BLaER1 (cell line): ENCODE measurements around the gene RASGEF1B.
A peak's percentile ranks its signal among the peaks of the same experiment; 100 is the strongest.

Experiments
- H3K27ac ChIP-seq: shearing (Covaris generic); formaldehyde crosslinking; 2 replicates; pipeline ENCODE4 v1.8.1; 2022
- H3K27me3 ChIP-seq: shearing (Covaris generic); formaldehyde crosslinking; 2 replicates; pipeline ENCODE4 v1.8.1; 2022
- H3K36me3 ChIP-seq: shearing (Covaris generic); formaldehyde crosslinking; 2 replicates; pipeline ENCODE4 v1.8.1; 2022
- H3K4me1 ChIP-seq: shearing (Covaris generic); formaldehyde crosslinking; 2 replicates; pipeline ENCODE4 v1.8.1; 2022
- H3K4me2 ChIP-seq: shearing (Covaris generic); formaldehyde crosslinking; 2 replicates; pipeline ENCODE4 v1.8.1; 2022
- H3K4me3 ChIP-seq: shearing (Covaris generic); formaldehyde crosslinking; 2 replicates; pipeline ENCODE4 v1.8.1; 2022
- H3K9ac ChIP-seq: shearing (Covaris generic); formaldehyde crosslinking; 2 replicates; pipeline ENCODE4 v1.8.1; 2022
- H3K9me3 ChIP-seq: shearing (Covaris generic); formaldehyde crosslinking; 2 replicates; pipeline ENCODE4 v1.8.1; 2022
- H4K20me1 ChIP-seq: shearing (Covaris generic); formaldehyde crosslinking; 2 replicates; pipeline ENCODE4 v1.8.1; 2022
- Cebpa-rat ChIP-seq: shearing (Covaris generic); IDR thresholded peaks from 2 replicates; pipeline ENCODE4 v1.8.1; 2022

The RASGEF1B gene

DNA sequence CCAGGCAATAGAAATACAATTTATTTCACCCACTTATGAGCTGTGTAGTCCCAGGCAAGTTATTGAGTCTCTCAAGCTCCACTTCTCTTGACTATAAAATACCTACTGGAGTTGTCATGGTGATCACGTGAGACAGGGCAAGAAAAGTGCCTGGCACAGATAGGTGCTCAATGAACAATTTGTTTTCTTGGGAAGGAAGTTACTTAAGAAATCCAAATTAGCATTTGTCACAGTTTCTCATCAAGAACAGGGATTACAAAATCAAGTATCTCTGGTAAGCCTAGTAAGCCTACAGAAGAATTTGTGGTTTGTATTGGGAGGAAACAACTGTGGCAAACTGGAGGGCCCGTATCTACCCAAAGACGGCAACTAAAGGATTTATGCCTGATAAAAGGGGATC lies 37.5 kb upstream of the RASGEF1B start:
- H3K4me1 ChIP-seq = peaks cover 77% of the 10 kb centered on the region
- H3K36me3 ChIP-seq = no peaks in the 10 kb centered on the region
- no peak overlapping the region for H3K27ac ChIP-seq
- TF ChIP-seq Cebpa-rat = no peak
- H3K27me3 ChIP-seq = no peaks in the 10 kb centered on the region
- H3K9me3 ChIP-seq = no peaks in the 10 kb centered on the region
- no peak overlapping the region for H3K9ac ChIP-seq
- H3K4me3 ChIP-seq = no peak overlapping the region
- H3K4me2 ChIP-seq = peak overlapping the region; percentile 52
- H4K20me1 ChIP-seq = no peaks in the 10 kb centered on the region

GRCh38 chr4:81508411-81509185 lies 36.9 kb upstream of the RASGEF1B start:
- no peak overlapping the region for H3K27ac ChIP-seq
- H3K9ac ChIP-seq = no peak overlapping the region
- no peaks in the 10 kb centered on the region for H4K20me1 ChIP-seq
- no peaks in the 10 kb centered on the region for H3K27me3 ChIP-seq
- H3K4me3 ChIP-seq = no peak overlapping the region
- peak overlapping the region; percentile 52 for H3K4me2 ChIP-seq
- peaks cover 73% of the 10 kb centered on the region for H3K4me1 ChIP-seq
- H3K36me3 ChIP-seq = no peaks in the 10 kb centered on the region
- H3K9me3 ChIP-seq = no peaks in the 10 kb centered on the region
- TF ChIP-seq Cebpa-rat = no peak

DNA sequence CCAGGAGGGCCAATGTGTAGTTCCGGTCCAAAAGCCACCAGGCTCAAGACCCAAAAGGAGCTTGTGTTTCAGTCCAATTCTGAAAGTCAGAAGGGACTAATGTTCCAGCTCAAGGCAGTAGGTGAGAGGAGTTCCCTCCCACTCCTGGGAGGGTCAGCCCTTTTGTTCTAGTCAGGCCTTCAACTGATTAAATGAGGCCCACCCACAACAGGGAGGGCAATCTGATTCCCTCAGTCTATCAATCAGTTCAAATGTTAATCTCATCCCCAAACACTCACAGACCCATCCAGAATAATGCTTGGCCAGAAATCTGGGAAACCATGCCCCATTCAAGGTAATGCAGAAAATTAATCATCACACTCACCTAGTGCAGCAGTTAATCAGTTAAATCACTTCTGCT lies 35.8 kb upstream of the RASGEF1B start:
- H3K9me3 ChIP-seq = no peaks in the 10 kb centered on the region
- H3K4me3 ChIP-seq = no peak overlapping the region
- peaks cover 63% of the 10 kb centered on the region for H3K4me1 ChIP-seq
- H3K4me2 ChIP-seq = no peak overlapping the region
- TF ChIP-seq Cebpa-rat = no peak
- H4K20me1 ChIP-seq = no peaks in the 10 kb centered on the region
- H3K27me3 ChIP-seq = no peaks in the 10 kb centered on the region
- no peak overlapping the region for H3K27ac ChIP-seq
- H3K36me3 ChIP-seq = no peaks in the 10 kb centered on the region
- no peak overlapping the region for H3K9ac ChIP-seq

DNA sequence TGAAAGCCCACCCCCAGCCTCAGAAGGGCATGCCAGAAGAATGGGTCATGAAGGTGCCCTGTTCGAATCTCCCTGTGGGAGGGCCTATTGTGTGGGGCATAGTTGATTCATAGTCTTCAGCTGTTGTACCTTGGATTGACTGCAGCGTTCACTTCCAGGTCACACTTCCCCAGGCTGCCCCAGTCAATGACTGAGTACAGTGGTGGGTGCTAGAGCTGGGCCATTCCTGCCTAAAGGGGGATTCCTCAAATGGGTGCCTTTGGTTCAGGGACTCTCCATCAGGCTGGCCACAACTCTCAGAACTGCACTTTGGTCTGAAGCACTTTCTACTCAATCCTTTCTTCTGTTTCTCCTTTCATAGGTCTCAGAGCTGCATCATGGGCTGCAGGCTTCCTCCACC lies 35.0 kb upstream of the RASGEF1B start:
- H3K9ac ChIP-seq = no peak overlapping the region
- TF ChIP-seq Cebpa-rat = no peak
- no peaks in the 10 kb centered on the region for H3K27me3 ChIP-seq
- no peaks in the 10 kb centered on the region for H3K9me3 ChIP-seq
- H3K4me1 ChIP-seq = peaks cover 55% of the 10 kb centered on the region
- no peak overlapping the region for H3K27ac ChIP-seq
- H3K4me2 ChIP-seq = no peak overlapping the region
- no peaks in the 10 kb centered on the region for H3K36me3 ChIP-seq
- no peaks in the 10 kb centered on the region for H4K20me1 ChIP-seq
- H3K4me3 ChIP-seq = no peak overlapping the region

DNA sequence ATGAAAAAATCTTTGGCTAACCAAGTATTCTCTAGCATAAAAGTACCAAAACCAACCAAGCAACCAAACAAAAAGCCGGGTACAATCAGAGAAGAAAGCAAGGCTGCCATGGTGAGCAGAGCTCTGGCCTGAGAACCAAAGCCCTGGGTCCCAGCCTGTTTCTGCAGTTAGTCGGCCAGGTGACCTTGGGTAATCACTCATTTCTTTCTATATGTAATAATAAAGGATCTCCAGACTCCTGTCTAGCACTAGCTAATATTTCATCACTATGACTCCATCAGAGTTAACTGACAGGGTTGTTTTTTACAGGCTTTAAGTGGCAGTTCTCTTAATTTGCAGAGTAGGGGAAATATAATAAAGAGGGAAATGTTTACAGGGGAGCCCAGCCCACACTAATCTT lies 34.0 kb upstream of the RASGEF1B start:
- no peak overlapping the region for H3K4me3 ChIP-seq
- H3K4me2 ChIP-seq = peak overlapping the region; percentile 72
- H3K9me3 ChIP-seq = no peaks in the 10 kb centered on the region
- H3K36me3 ChIP-seq = no peaks in the 10 kb centered on the region
- TF ChIP-seq Cebpa-rat = no peak
- peaks cover 48% of the 10 kb centered on the region for H3K4me1 ChIP-seq
- no peaks in the 10 kb centered on the region for H4K20me1 ChIP-seq
- no peak overlapping the region for H3K9ac ChIP-seq
- peak overlapping the region; percentile 57 for H3K27ac ChIP-seq
- no peaks in the 10 kb centered on the region for H3K27me3 ChIP-seq

- H3K27me3 ChIP-seq = no peaks in the 10 kb centered on the region
- TF ChIP-seq Cebpa-rat = no peak
- H3K4me1 ChIP-seq = peaks cover 48% of the 10 kb centered on the region
- no peaks in the 10 kb centered on the region for H3K36me3 ChIP-seq
- peak overlapping the region; percentile 57 for H3K27ac ChIP-seq
- no peak overlapping the region; the same call in 1 of the 2 replicates for H3K9ac ChIP-seq
- no peaks in the 10 kb centered on the region for H4K20me1 ChIP-seq
- peak overlapping the region; percentile 72 for H3K4me2 ChIP-seq
- no peak overlapping the region for H3K4me3 ChIP-seq
- H3K9me3 ChIP-seq = no peaks in the 10 kb centered on the region
Measured at GRCh38 chr4:81505004-81505598, 33.4 kb upstream of the RASGEF1B start.

DNA sequence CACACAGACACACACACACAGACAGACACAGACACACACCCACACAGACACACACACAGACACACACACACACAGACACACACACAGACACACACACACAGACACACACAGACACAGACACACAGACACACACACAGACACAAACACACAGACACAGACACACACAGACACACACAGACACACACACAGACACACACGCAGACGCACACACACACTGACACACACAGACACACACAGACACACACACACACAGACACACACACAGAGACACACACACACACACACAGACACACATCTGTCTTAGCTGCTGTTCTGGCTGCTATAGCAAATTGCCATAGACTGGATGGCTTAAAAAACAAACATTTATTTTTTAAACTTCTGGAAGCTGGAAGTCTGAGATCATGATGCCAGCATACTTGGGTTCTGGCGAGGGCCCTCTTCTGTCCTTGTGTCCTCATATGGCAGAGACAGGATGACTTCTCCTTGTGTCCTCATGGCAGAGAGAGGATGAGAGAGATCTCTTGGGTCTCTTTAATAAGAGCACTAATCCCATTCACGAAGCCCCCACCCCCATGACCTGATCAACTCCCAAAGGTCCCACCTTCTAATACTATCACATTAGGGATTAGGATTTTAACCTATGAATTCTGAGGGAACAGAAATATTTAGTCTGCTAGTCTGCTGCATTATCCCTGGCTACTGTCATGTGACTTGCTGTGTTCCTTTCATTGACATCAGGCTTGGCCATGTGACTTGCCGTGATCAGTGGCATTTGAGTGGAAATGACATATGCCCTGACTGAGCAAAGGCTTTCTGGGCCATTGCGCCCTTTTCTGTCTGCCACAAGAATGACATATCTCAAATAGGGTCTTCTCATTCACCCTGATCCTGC lies 32.7 kb upstream of the RASGEF1B start:
- Histone ChIP-seq H4K20me1 (no peaks in the 10 kb centered on the region), H3K4me1 (peaks cover 48% of the 10 kb centered on the region), H3K36me3 (no peaks in the 10 kb centered on the region), H3K9me3 (no peaks in the 10 kb centered on the region), H3K27me3 (no peaks in the 10 kb centered on the region), H3K4me2 (peak overlapping the region; percentile 72), H3K27ac (peak overlapping the region; percentile 57), H3K4me3 (no peak overlapping the region), H3K9ac (no peak overlapping the region; the same call in 1 of the 2 replicates)
- no peak for TF ChIP-seq Cebpa-rat

DNA sequence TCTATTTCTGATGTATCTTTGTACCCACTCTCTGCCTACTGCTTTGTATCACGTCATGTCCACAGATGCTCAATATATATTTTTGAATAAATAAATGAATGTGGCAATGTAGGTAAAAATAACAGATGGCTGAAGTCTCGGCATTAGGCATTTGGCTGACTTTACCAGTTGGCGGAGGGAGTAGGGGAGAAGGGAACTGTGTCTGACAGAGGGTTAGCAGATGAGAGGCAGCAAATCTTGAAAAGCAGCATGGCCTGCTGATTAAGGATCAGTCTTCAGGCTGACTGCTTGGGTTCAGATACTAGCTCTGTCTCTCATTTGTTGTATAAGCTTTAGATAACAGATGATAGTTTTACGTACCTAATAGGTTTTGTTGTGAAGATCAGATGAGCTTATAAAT lies 31.9 kb upstream of the RASGEF1B start:
- Histone ChIP-seq H3K4me2 (no peak overlapping the region), H3K4me3 (no peak overlapping the region), H3K9ac (no peak overlapping the region), H3K4me1 (peaks cover 48% of the 10 kb centered on the region), H3K36me3 (no peaks in the 10 kb centered on the region), H3K9me3 (no peaks in the 10 kb centered on the region), H4K20me1 (no peaks in the 10 kb centered on the region), H3K27ac (no peak overlapping the region), H3K27me3 (no peaks in the 10 kb centered on the region)
- TF ChIP-seq Cebpa-rat = no peak

DNA sequence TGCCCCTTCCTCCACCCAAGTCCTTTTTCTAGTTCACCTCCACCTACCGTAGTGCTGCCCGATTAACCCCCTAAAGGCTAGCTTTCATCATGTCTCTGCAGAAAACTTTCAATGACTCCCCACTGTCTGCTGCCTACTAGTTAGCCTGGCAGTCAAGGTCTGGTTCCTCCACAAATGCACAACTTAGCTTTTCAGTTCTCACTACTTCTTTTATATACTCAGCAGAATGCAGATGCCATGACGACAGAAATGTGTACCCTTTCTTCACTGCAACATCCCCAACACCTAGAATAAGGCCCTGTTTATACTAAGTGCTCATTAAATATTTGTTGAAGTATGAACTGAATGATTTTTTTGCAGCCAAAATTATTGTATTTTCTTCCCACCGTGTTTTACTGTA lies 30.9 kb upstream of the RASGEF1B start:
- no peaks in the 10 kb centered on the region for H3K36me3 ChIP-seq
- no peak overlapping the region for H3K27ac ChIP-seq
- no peaks in the 10 kb centered on the region for H3K27me3 ChIP-seq
- no peak overlapping the region for H3K9ac ChIP-seq
- peaks cover 45% of the 10 kb centered on the region for H3K4me1 ChIP-seq
- no peaks in the 10 kb centered on the region for H4K20me1 ChIP-seq
- no peak for TF ChIP-seq Cebpa-rat
- H3K4me2 ChIP-seq = no peak overlapping the region
- no peaks in the 10 kb centered on the region for H3K9me3 ChIP-seq
- no peak overlapping the region for H3K4me3 ChIP-seq

GRCh38 chr4:81499840-81500239 lies 28.1 kb upstream of the RASGEF1B start:
- Histone ChIP-seq H3K4me1 (peaks cover 32% of the 10 kb centered on the region), H3K27me3 (no peaks in the 10 kb centered on the region), H3K4me2 (peak overlapping the region; percentile 57), H3K27ac (no peak overlapping the region; the same call in 1 of the 2 replicates), H3K36me3 (no peaks in the 10 kb centered on the region), H3K9ac (peak overlapping the region; percentile 46), H4K20me1 (no peaks in the 10 kb centered on the region), H3K9me3 (no peaks in the 10 kb centered on the region; the same call in 1 of the 2 replicates), H3K4me3 (no peak overlapping the region)
- TF ChIP-seq Cebpa-rat = no peak
